ENCODE results near the gene SPECC1. TPM values are rescaled to one million over a fixed set of nuclear protein-coding genes. Genes with fewer than 3 reads are reported as not detected.

The SPECC1 gene
- total and polyA plus RNA-seq, 2 of the 13 experiments (the other 11 are each of a cell fraction or from before 2014, with no cell fraction given) = 2.3 to 6.9 TPM

DNA sequence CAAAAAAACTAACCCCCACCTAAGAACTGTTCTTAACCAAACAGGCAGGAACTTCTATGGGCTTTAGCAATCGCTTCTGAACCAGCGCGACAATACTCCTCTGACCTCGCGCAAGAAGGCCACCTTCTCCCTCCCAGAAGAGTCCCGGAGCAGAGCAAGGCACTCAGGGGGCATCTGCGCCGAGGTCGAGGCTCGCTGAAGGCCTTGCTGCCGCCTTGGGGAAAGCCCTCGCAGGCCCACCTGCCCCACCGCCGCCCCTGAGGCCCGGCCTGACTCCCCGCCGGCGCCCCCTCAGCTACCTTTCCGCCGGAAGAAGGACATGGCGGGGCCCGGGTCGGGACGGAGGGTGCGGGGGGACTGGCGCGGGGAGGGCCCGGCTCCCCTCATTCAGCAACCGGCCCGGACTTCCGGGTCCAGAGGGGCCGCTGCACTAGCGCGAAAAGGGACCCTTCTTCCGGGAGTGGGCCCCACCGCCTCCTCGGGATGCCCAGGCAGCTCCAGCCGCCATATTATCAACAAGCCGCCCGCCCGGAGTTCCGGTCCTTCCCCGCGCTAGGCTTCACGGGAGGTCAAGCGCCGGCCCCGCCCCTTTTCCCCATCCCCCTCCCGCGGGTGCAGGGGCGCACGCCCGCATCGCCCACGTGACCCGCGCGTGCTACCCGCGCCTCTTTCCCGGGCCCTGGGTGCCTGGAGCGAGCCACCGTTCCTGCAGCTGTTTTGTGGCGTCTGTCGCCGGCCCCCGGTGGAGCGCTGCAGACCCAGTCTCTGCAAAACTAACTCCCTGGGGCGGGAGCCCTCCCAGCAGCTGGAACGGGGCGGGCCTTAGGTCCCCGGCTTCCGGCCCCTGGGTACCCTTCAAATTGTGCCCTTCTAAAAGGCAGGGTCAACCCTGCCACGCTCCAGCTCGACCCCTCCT, 31.6 kb upstream of the SPECC1 start, which contains the start of gene AKAP10 (continued):
- TF ChIP-seq ZHX2 (IDR thresholded peaks at IDR 0.05; ENCODE audit: low read depth) (peak; percentile 70), ZHX2 (CRISPR knock-in tag; IDR thresholded peaks at IDR 0.05; ENCODE audit: borderline replicate concordance) (peak; percentile 83; the same call in 1 of the 2 replicates), TBP (CRISPR knock-in tag; IDR thresholded peaks at IDR 0.05) (no peak), ZNF275 (CRISPR knock-in tag; IDR thresholded peaks at IDR 0.05; ENCODE audit: borderline replicate concordance) (0 out of 2 replicates have a peak, but pooled peaks have one; percentile 89), TP53 (CRISPR knock-in tag; conservative IDR thresholded peaks at IDR 0.05) (peak; percentile 60; the same call in 1 of the 2 replicates), ZNF17 (CRISPR knock-in tag; IDR thresholded peaks at IDR 0.05) (0 out of 2 replicates have a peak, but pooled peaks have one; percentile 19), HOXD1 (CRISPR knock-in tag; IDR thresholded peaks at IDR 0.05) (0 out of 2 replicates have a peak, but pooled peaks have one; percentile 42), ZSCAN30 (CRISPR knock-in tag; IDR thresholded peaks at IDR 0.05) (no peak), TOPORS (CRISPR knock-in tag; IDR thresholded peaks at IDR 0.05) (no peak; the same call in 1 of the 2 replicates), CEBPB (IDR thresholded peaks at IDR 0.05; ENCODE audit: borderline replicate concordance, low read depth, low read length) (no peak)
- TF ChIP-seq, protein P1, sequence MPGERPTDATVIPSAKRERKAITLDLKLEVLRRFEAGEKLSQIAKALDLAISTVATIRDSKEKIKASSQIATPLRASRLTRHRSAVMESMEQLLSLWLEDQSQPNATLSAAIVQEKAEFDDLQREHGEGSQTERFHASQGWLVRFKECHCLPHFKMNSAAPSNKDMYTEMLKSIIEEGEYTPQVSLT (CRISPR knock-in tag; IDR thresholded peaks at IDR 0.05; ENCODE audit: borderline replicate concordance, low read depth) = no peak
- TF ChIP-seq, protein P2, sequence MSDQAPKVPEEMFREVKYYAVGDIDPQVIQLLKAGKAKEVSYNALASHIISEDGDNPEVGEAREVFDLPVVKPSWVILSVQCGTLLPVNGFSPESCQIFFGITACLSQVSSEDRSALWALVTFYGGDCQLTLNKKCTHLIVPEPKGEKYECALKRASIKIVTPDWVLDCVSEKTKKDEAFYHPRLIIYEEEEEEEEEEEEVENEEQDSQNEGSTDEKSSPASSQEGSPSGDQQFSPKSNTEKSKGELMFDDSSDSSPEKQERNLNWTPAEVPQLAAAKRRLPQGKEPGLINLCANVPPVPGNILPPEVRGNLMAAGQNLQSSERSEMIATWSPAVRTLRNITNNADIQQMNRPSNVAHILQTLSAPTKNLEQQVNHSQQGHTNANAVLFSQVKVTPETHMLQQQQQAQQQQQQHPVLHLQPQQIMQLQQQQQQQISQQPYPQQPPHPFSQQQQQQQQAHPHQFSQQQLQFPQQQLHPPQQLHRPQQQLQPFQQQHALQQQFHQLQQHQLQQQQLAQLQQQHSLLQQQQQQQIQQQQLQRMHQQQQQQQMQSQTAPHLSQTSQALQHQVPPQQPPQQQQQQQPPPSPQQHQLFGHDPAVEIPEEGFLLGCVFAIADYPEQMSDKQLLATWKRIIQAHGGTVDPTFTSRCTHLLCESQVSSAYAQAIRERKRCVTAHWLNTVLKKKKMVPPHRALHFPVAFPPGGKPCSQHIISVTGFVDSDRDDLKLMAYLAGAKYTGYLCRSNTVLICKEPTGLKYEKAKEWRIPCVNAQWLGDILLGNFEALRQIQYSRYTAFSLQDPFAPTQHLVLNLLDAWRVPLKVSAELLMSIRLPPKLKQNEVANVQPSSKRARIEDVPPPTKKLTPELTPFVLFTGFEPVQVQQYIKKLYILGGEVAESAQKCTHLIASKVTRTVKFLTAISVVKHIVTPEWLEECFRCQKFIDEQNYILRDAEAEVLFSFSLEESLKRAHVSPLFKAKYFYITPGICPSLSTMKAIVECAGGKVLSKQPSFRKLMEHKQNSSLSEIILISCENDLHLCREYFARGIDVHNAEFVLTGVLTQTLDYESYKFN (CRISPR knock-in tag; conservative IDR thresholded peaks at IDR 0.05) = 0 out of 2 replicates have a peak, but pooled peaks have one; percentile 63
- TF ChIP-seq, protein P3, sequence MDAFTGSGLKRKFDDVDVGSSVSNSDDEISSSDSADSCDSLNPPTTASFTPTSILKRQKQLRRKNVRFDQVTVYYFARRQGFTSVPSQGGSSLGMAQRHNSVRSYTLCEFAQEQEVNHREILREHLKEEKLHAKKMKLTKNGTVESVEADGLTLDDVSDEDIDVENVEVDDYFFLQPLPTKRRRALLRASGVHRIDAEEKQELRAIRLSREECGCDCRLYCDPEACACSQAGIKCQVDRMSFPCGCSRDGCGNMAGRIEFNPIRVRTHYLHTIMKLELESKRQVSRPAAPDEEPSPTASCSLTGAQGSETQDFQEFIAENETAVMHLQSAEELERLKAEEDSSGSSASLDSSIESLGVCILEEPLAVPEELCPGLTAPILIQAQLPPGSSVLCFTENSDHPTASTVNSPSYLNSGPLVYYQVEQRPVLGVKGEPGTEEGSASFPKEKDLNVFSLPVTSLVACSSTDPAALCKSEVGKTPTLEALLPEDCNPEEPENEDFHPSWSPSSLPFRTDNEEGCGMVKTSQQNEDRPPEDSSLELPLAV (CRISPR knock-in tag; conservative IDR thresholded peaks at IDR 0.05; ENCODE audit: low read depth) = 0 out of 2 replicates have a peak, but pooled peaks have one; percentile 77
